Vein endothelial cell (primary cell): ENCODE measurements around the gene CAND1. TPM values are rescaled to one million over a fixed set of nuclear protein-coding genes. Genes with fewer than 3 reads are reported as not detected.

Experiments used
- total RNA-seq: library from RNA; depleted of rRNA; stranded (reverse); fragments of >200 nt; gene quantifications from 2 replicates; pipeline ENCODE4 v1.2.3, GENCODE V29; 2012

The CAND1 gene
- total RNA-seq, result 83.6 and 102 TPM in 2 replicates

DNA sequence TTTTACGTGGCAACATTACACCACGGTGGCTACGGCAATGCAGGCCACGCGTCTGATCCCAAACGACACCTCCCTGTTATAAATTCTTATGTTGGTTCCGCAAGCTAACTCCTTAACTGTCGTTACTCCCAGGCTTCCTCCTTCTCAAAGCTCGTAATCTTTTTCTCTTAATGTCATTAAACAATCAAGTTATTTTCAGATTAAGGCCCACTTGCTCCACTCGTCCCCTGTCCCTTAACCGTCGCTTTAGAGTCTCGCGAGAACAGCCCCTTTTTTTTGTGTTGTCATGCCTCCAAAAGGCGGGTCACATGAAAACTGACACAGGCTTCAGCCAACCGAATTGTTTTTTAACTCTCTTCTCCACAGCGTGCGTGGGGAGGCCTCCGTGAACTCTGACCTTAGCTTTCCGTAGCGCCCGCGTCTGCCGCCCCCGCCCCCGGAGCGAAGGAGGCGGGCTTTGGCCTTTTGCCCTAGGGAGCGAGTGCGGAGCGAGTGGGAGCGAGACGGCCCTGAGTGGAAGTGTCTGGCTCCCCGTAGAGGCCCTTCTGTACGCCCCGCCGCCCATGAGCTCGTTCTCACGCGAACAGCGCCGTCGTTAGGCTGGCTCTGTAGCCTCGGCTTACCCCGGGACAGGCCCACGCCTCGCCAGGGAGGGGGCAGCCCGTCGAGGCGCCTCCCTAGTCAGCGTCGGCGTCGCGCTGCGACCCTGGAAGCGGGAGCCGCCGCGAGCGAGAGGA lies at the start of gene CAND1:
Gene CAND1 (plus strand): TSS at position 463 of the 737 bp plus-strand sequence. CDS start 360 bp downstream, outside the sequence.

